ENCODE results near the gene LIMS2. TPM values are rescaled to one million over a fixed set of nuclear protein-coding genes. Genes with fewer than 3 reads are reported as not detected.

The LIMS2 gene
- total and polyA plus RNA-seq, 2 donors (not counting 3 experiments of a cell fraction or from before 2014, with no cell fraction given), result 48.3 to 55.6 TPM

DNA sequence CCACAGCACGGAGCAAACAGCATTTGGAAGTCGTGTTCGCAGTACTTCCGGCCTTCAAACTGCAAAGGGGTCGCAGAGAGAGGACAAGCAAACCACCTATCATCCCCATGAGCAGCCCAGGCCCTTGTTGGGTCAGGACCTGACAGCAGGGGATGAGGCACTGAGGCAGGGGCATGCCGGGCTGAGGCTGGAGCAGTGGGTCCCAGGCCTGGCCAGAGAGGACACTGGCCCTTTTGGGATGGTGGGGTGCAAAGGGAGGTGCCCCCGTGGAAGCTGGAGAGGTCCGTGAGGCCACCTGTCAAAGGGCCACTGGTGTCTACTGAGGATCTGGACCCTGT is 20.5 kb downstream of the LIMS2 start:
- Histone ChIP-seq H3K9me1 (replicated peaks; ENCODE audit: control insufficient read depth, extremely low read depth, insufficient read depth, low read length) (no peaks in the 10 kb centered on the region), H3K27ac (ENCODE audit: insufficient read depth, low read depth, low read length) (no peak overlapping the region), H3K79me2 (ENCODE audit: control insufficient read depth, insufficient read depth, low read length) (no peaks in the 10 kb centered on the region), H3K27me3 (ENCODE audit: control insufficient read depth in 2 of 2, insufficient read depth in 2 of 2, low read length in 2 of 2) (no peaks in the 10 kb centered on the region), H4K20me1 (replicated peaks; ENCODE audit: control insufficient read depth, extremely low read depth, insufficient read depth, low read length) (no peaks in the 10 kb centered on the region), H2AFZ (ENCODE audit: low read depth, low read length) (no peak overlapping the region), H3K4me1 (ENCODE audit: control insufficient read depth, extremely low read depth, insufficient read depth, low read length) (peaks cover 12% of the 10 kb centered on the region), H3K9ac (replicated peaks; ENCODE audit: extremely low read depth, insufficient read depth, low read length) (no peak overlapping the region), H3K4me3 (replicated peaks in 1 of 3; ENCODE audit: insufficient read depth in 1 of 3, low read depth in 1 of 3, low read length in 3 of 3) (no peak overlapping the region), H3K4me2 (ENCODE audit: insufficient read depth, low read length) (no peak overlapping the region), H3K9me3 (replicated peaks; ENCODE audit: control insufficient read depth, insufficient read depth, low read length) (no peaks in the 10 kb centered on the region), H3K36me3 (ENCODE audit: control insufficient read depth in 2 of 2, extremely low read depth in 1 of 2, insufficient read depth in 2 of 2, low read length in 2 of 2) (peaks cover 0 to 9% of the 10 kb centered on the region in 2 experiments)
- POLR2A ChIA-PET, result no interaction called here
- intact Hi-C loops (cut with micrococcal nuclease) (no loop called here), dilution Hi-C loops (cut with MboI; ENCODE audit: extremely low pct_ligation_motif_present, low sequenced_read_pairs) (no loop called here)
- CTCF ChIA-PET, result interaction anchor here (1.5 to 12.1 kb wide), 3 partner anchors 41 to 62 kb away, joined by 3 to 424 read pairs (median 5); no protein-coding TSS in a partner anchor
- TF ChIP-seq JUN (IDR thresholded peaks at IDR 0.05; ENCODE audit: borderline replicate concordance, insufficient read depth, insufficient read length, low read depth) (no peak), POLR2A (IDR thresholded peaks at IDR 0.05; ENCODE audit: low read depth, low read length) (no peak), FOS (IDR thresholded peaks at IDR 0.05; ENCODE audit: borderline replicate concordance, insufficient read depth, low read length) (no peak), MYC (IDR thresholded peaks at IDR 0.05; ENCODE audit: low read depth, low read length) (no peak), POLR2AphosphoS5 (IDR thresholded peaks at IDR 0.05; ENCODE audit: insufficient read depth, low read depth, low read length) (no peak), EZH2 (IDR thresholded peaks at IDR 0.05; ENCODE audit: borderline replicate concordance, low read depth, low read length, severe bottlenecking) (no peak), GATA2 (IDR thresholded peaks at IDR 0.05; ENCODE audit: insufficient read depth, insufficient read length, low read depth, low read length) (no peak)
- TF ChIP-seq, protein P1, sequence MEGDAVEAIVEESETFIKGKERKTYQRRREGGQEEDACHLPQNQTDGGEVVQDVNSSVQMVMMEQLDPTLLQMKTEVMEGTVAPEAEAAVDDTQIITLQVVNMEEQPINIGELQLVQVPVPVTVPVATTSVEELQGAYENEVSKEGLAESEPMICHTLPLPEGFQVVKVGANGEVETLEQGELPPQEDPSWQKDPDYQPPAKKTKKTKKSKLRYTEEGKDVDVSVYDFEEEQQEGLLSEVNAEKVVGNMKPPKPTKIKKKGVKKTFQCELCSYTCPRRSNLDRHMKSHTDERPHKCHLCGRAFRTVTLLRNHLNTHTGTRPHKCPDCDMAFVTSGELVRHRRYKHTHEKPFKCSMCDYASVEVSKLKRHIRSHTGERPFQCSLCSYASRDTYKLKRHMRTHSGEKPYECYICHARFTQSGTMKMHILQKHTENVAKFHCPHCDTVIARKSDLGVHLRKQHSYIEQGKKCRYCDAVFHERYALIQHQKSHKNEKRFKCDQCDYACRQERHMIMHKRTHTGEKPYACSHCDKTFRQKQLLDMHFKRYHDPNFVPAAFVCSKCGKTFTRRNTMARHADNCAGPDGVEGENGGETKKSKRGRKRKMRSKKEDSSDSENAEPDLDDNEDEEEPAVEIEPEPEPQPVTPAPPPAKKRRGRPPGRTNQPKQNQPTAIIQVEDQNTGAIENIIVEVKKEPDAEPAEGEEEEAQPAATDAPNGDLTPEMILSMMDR (IDR thresholded peaks at IDR 0.05; ENCODE audit: extremely low read depth in 1 of 2, insufficient read depth in 1 of 2, low read depth in 1 of 2, low read length in 2 of 2), result no peak
- TF ChIP-seq, protein P2, sequence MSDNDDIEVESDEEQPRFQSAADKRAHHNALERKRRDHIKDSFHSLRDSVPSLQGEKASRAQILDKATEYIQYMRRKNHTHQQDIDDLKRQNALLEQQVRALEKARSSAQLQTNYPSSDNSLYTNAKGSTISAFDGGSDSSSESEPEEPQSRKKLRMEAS (IDR thresholded peaks at IDR 0.05; ENCODE audit: insufficient read depth, insufficient read length), result no peak
- BruUV-seq (replicated peaks), result no TSS peak
- FAIRE-seq (no peak), DNase-seq (ENCODE audit: low read depth, low spot score) (no peak)
